ENCODE data around the gene SLC4A11.
"Not testable (repeated sequence)": the region's sequence is repeated elsewhere in the genome, so short reads cannot be mapped to it uniquely, and the experiment has no call there.

The SLC4A11 gene

DNA sequence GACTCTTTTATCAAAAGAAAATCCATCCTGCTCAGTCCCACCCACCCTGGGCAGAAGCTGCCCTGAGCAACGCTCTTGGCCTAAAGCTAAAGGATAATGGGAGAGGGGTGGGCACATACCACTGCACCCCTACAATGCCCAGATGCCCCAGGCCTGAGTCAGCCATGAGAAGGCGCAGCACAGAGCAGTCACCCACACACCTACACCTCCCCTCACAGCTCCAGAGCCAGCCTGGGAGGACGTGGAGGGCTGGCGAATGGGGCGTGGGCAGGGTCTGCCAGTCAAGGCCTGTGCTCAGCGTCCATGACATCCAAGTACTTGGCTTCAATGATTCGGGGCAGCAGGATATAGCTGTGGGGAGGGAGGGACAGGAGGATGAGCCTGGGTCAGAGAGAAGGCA is 11.5 kb downstream of the SLC4A11 start:
- no peak for DNase-seq

GRCh38 chr20:3226864-3227263 is 12.1 kb downstream of the SLC4A11 start:
- DNase-seq, result no peak

DNA sequence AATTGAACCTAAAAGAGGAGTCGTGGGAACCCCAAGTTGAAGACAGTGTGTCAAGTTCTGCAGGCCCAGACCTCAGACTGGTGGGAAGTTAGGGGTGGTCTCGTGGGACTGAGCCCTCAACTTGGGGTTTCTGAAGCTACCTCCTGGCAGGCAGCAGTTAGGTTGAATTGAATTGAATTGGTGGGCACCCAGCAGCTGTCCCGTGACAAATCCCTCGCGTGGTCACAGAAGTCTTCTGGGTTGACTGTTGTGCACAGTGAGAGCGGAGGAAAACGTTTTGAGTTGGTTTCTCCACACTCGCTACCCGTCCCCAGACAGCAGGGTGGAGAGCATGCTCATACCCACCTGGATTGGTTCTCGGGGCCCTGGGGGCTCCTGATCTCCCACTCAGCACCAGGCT is 12.9 kb downstream of the SLC4A11 start:
- DNase-seq, result no peak

- DNase-seq, result no peak
Measured at GRCh38 chr20:3224681-3225421, 14.1 kb downstream of the SLC4A11 start.

DNA sequence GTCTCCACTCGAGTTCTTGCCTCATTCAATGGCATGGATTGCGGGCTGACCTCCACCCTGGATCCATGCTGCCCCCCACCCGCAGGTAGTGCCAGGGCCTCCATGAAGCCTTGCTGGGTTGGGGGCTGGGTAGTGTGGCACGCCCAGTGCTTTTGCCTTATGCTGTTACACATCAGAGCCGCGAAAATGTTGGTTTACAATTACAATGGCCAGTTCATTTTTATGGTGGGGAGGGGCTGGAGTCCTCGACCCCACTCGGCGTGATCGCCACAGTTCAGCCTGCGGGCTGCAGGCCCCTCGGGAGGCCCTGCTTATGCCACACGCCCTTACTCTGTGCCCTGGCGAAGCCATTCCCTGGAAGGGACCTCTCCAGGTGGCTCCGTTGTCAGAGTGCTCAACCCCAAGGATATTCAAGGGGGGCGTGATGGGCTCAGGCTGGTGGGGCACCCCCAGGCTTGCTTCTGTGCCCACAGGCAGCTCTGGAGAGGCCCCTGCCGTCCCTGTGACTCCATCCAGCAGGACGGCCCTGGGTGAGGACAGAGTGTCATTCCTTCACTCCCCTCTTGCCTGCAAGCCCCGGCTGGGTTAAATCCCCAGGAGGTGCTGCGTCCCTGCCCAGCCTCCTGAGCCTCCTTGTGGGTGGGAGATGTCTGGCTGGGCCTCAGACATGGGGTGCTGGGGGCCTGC is 14.9 kb downstream of the SLC4A11 start:
- no peak for DNase-seq

DNA sequence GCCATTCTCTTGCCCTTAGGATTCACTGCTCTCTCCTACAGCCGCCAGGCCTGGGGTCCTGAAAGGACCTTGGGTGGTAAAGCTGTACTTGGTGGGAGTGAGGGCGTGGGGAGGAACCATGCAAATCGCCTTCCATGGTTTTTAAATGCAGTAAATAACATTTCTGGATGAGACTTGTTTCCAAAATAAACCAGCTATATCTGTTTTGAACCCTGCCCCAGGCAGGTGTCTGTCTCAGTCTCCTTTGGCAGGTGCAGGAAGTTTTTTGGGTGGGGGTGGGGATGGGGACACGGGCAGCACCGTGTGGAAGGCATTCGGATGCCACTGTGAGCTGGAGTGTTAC is 15.4 kb downstream of the SLC4A11 start:
- DNase-seq, result no peak

GRCh38 chr20:3222635-3223600 is 16.1 kb downstream of the SLC4A11 start:
- DNase-seq, result no peak

DNA sequence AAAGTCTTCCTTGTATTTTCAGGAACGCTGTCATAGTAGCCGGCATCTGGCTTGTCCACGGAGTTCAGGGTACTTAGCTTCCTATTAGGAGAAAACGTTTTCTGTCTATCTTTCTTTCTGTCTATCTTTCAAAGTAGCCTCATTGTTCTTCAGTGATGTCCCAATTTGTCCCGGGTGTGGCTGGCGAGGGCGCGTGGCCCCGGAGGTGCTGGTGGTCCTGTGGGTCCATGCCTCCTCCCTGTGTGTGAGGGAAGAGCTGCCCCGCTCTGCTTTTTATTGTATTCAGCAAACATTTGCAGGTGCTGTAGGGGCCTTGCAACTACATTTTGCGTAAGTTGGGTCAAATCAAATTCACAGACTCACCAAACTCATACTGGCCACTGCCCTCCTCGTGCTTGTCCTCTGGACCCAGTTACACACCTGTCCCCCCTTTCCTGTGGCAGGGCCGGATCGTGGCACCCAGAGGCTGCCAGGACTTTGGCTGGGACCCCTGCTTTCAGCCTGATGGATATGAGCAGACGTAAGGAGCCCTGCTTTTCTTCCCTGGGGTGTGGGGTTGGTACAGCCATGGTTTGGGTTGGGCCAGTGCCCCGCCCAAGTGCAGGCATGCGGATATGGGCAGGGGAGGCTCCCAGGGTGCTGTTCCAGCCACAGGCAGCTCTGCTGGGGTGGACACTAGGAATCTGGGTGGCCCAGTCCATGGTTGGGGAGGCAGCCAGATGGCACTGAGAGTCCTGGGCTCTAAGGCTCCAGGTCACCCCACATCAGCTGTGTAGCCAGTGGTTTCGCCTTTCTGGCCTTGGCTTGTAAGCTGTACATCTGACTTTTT is 17.4 kb downstream of the SLC4A11 start:
- no peak for DNase-seq

DNA sequence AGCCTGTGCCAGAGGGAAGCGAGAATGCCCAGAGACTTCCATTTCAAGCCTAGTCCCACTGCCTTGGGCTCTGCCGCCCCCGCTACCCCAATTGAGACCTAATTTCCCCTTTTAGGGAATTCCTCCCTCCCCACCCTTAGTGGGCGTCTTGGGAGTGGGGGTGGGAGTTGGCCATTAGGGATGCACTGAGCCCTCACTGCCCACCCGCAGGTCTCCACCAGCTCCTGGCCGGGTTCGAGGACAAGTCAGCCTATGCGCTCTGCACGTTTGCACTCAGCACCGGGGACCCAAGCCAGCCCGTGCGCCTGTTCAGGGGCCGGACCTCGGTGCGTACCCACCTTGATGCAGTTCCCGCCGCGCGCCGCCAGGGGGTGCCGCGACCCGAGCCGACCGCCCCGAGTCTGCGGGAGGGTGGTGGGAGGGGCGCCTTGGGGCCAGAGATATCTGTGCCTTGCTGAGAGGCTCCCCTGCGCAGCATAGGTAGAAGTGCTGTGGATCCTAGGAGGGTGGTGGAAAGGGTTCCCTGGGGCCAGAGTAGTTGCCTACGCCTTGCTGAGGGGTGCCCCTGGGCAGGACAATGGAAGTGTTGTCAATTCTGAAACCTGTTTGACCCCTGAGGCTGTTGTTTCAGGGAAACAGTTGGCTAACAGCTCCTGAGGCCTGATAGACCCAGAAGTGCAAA is 20.5 kb downstream of the SLC4A11 start:
- DNase-seq, result peak; percentile 7 to 27

- DNase-seq, result not testable (repeated sequence)
Measured at GRCh38 chr20:3215359-3215917, 23.6 kb downstream of the SLC4A11 start.

GRCh38 chr20:3213226-3213625 is 25.8 kb downstream of the SLC4A11 start:
- no peak for DNase-seq

GRCh38 chr20:3210346-3210745 is 28.6 kb downstream of the SLC4A11 start:
- no peak for DNase-seq

GRCh38 chr20:3209946-3210317 is 29.1 kb downstream of the SLC4A11 start:
- no peak for DNase-seq

DNA sequence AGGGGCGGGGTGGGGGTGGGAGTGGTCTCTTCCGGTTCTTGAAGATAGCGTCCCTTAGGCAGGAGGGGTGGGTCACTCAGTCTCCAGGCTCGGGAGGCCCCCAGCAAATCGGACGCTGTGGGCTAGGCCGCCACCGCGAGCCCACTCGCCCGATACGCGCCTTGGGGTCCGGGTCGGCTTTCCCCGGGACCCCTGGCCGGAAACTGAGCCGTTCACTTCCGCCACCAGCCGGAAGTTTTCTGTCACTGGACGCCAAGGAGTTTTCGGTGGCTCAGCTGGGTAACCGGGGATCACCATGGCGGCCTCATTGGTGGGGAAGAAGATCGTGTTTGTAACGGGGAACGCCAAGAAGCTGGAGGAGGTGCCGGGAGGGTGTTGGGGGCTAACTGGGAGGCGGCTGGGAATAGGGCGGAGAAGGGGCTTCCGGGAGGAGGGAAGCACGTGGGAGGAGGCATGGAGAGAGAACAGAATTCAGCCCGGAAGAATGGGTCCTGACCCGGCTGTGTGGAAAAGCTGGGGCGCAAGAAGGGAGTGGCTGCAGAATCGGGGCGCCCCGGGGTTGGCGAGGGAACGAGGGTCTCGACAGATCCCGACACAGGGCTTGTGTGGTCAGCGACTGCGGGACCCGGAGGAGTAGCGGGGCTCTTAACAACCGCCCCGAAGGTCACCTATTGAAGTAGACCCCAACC is 29.6 kb downstream of the SLC4A11 start, which contains the start of gene ITPA:
Gene ITPA (plus strand): TSS at position 242 of the 689 bp plus-strand sequence. CDS start 54 bp downstream, at position 296.
- peak; percentile 7 to 11 for DNase-seq

DNA sequence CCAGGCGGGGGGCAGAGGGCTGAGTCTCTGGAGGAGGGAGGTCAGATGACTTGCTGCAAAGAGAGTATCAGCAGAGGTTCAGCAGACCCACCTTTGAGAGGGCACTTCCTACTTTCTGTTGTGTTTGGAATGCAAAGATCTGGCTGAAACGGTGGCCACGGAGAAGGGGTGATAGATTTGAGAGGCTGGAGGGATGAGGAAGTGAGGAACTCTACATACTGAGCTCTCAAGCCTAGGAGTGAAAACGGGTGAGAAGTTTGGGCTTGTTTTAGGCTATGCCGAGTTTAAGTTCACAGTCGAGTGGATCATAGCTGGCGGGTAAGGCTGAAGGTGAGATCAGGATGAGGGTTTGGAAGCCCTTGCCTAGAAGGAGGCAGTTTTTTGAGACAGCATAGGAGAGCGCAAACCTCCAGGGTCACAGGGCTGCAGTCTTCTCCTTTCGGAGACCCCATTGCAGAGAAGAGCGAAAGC is 30.2 kb downstream of the SLC4A11 start:
- DNase-seq, result peak; percentile 28 to 37

- DNase-seq, result peak; percentile 64 to 69
Measured at GRCh38 chr20:3204124-3204794, 34.7 kb downstream of the SLC4A11 start, which contains the start of gene DDRGK1. DDRGK1 (minus strand) TSS chr20:3204682; CDS start chr20:3204627, 55 bp downstream.

GRCh38 chr20:3203315-3204123 is 35.5 kb downstream of the SLC4A11 start:
- no peak for DNase-seq

DNA sequence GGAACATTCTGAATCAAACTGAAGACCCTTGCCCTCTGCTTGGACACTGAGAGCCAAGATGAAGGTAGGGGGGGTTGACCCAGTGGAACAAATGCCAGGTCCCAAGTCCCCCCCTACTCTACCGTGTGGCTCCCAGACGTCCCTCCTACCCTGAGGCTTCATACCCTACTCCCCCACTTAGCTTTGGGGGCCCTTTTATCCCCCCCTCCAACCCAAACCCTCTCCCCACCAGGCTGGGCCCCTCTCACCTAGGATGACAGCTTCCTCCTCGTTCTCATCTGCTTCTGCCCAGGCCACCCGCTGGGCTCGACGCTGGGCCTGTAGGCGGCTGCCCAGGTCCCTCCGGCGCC is 36.0 kb downstream of the SLC4A11 start:
- no peak for DNase-seq
